BJ (cell line): ENCODE results near the gene UGT1A1. TPM values are rescaled to one million over a fixed set of nuclear protein-coding genes. Genes with fewer than 3 reads are reported as not detected.

ENCODE experiments used
- CTCF ChIA-PET: fragments of 350-600 bp; formaldehyde crosslinking; extraction: SDS; loops from one replicate; lab custom pipeline; 2021; ENCODE audit warnings: antibody characterized with exemption, inconsistent platforms; lab: Yijun Ruan, JAX
- POLR2A ChIA-PET: fragments of 300-600 bp; sonication (Branson Sonifier 250); formaldehyde crosslinking; extraction: SDS; loops from one replicate; lab custom pipeline; 2021; ENCODE audit warnings: antibody characterized with exemption; lab: Charles Lee
- DNase-seq: peaks from one replicate; pipeline ENCODE4 v3.0.0-alpha.2; 2011; ENCODE audit warnings: low read depth
- H3K27me3 ChIP-seq: 2 replicates; pipeline ENCODE4 v1.6.0; 2011; ENCODE audit warnings: low read length; ENCODE audit not compliant: control insufficient read depth, insufficient read depth
- H3K36me3 ChIP-seq: 2 replicates; pipeline ENCODE4 v1.5.1; 2011; ENCODE audit warnings: low read length; ENCODE audit not compliant: control insufficient read depth, insufficient read depth
- H3K4me3 ChIP-seq: 2 replicates; pipeline ENCODE4 v1.5.1; 2011; ENCODE audit warnings: low read depth, mild to moderate bottlenecking, control low read depth, low read length
- CTCF ChIP-seq: IDR thresholded peaks from 2 replicates; pipeline ENCODE4 v1.5.1; 2011; ENCODE audit warnings: low read depth, mild to moderate bottlenecking, control low read depth, inconsistent platforms, low read length, moderate library complexity; ENCODE audit not compliant: insufficient read depth
- polyA plus RNA-seq: library from polyadenylated mRNA; depleted of rRNA; stranded (reverse); fragments of >200 nt; gene quantifications from 2 replicates; pipeline ENCODE4 v1.2.3, GENCODE V29; 2011

UGT1A1 gene
- polyA plus RNA-seq, 1 experiment: not detected

GRCh38 chr2:233754872-233755611 is 5.0 kb upstream of the UGT1A1 start:
- CTCF ChIA-PET: no interaction called here
- no peaks in the 10 kb centered on the region; the same call in 1 of the 2 replicates for H3K27me3 ChIP-seq
- POLR2A ChIA-PET: no interaction called here

DNA sequence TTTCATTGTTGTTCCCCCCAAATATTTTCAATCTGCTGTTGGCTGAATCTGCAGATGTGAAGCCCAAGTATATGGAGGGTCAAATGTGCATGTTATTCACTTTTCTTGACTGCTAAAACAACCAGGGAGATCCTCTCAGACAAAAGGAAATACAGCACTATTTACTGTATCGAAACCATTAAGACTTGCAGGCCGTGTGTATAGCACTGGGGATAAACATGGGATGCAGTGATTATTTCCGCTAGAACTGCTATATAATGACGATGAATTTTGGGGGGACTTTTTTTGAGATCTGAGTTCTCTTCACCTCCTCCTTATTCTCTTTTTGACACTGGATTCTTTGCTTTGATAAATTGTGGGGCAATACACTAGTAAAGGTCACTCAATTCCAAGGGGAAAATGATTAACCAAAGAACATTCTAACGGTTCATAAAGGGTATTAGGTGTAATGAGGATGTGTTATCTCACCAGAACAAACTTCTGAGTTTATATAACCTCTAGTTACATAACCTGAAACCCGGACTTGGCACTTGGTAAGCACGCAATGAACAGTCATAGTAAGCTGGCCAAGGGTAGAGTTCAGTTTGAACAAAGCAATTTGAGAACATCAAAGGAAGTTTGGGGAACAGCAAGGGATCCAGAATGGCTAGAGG is 3.5 kb upstream of the UGT1A1 start:
- H3K4me3 ChIP-seq: no peak overlapping the region
- H3K36me3 ChIP-seq: no peaks in the 10 kb centered on the region
- H3K27me3 ChIP-seq: no peaks in the 10 kb centered on the region; the same call in 1 of the 2 replicates
- no peak for TF ChIP-seq CTCF
- ChIA-PET POLR2A (no interaction called here), CTCF (no interaction called here)
- DNase-seq: no peak

More at GRCh38 chr2:233754872-233755611, 5.0 kb upstream of the UGT1A1 start:
- no peaks in the 10 kb centered on the region for H3K36me3 ChIP-seq
- no peak overlapping the region for H3K4me3 ChIP-seq
- no peak for DNase-seq
- TF ChIP-seq CTCF: no peak

DNA sequence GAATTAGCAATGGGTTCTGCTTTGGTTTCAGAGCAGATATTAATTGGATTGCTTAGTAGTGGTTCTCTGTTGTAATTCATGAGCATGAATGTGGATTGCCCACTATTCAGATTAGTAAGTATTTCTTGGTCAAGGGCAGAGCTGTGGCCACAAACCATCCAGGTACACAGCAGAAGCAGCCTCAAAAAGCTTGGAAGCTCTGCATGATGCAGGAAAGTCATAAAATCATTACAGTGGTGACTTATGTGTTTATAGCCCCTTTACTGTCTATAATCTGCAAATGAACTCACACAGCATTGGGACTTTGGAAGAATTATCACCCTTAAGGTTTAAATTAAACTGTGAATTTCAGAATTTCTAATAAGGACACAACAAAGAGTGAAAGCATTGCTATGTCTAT is 1.9 kb upstream of the UGT1A1 start:
- no peak for DNase-seq
- H3K27me3 ChIP-seq: no peaks in the 10 kb centered on the region; the same call in 1 of the 2 replicates
- H3K36me3 ChIP-seq: no peaks in the 10 kb centered on the region
- ChIA-PET POLR2A (no interaction called here), CTCF (no interaction called here)
- TF ChIP-seq CTCF: no peak
- H3K4me3 ChIP-seq: no peak overlapping the region

GRCh38 chr2:233758849-233759248 is 1.2 kb upstream of the UGT1A1 start:
- Histone ChIP-seq H3K27me3 (no peaks in the 10 kb centered on the region; the same call in 1 of the 2 replicates), H3K4me3 (no peak overlapping the region), H3K36me3 (no peaks in the 10 kb centered on the region)
- POLR2A ChIA-PET: no interaction called here
- DNase-seq: no peak
- CTCF ChIA-PET: no interaction called here
- TF ChIP-seq CTCF: no peak

DNA sequence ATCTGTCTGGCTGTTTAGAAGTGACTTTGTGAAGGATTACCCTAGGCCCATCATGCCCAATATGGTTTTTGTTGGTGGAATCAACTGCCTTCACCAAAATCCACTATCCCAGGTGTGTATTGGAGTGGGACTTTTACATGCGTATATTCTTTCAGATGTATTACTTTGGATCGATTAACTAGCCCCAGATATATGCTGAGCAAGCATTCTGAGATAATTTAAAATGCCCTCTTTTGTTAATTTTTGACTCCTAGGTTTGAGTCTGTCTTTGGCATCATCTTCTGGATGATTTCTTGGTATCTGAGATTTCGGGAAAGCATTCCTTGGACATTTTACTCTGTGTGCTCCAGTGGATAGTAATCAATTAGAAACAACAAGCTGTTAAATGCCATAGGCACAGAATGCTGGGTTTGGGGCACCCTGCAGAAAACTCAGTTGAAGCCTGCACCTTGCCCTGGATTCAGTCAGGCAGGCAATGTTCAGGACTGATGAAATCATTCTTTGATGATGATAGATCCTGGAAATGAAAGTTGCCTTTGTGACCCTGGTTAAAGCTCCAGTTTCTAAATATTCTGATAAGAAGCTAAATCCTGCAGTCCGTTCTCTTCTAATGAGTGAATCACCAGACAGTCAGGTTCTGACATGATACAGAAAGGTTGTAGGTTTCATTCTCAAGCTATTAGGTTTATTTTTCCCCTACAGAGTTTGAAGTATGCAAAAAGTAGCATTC is 1.1 kb downstream of the UGT1A1 start:
- no peaks in the 10 kb centered on the region for H3K36me3 ChIP-seq
- CTCF ChIA-PET: interaction anchor here (0.6 kb wide), 1 partner anchor 15 kb away, joined by 3 read pairs; no protein-coding TSS in a partner anchor
- POLR2A ChIA-PET: no interaction called here
- no peaks in the 10 kb centered on the region; the same call in 1 of the 2 replicates for H3K27me3 ChIP-seq
- DNase-seq: no peak
- H3K4me3 ChIP-seq: no peak overlapping the region
- no peak for TF ChIP-seq CTCF
